Subcutaneous abdominal adipose tissue (tissue), 5 donors: ENCODE data around the gene GOLIM4.
"Not testable (repeated sequence)": the region's sequence is repeated elsewhere in the genome, so short reads cannot be mapped to it uniquely, and the experiment has no call there.

Experiments
- H3K27ac ChIP-seq: one replicate; pipeline ENCODE4 v1.7.0; 2013; ENCODE audit warnings: low read depth, mild to moderate bottlenecking, inconsistent platforms, low read length, moderate library complexity
- H3K27me3 ChIP-seq, 5 donors: one replicate each; pipeline ENCODE4 v1.7.0; 2013; ENCODE audit warnings: low read length in 5 of 5, inconsistent platforms in 1 of 5; ENCODE audit not compliant: control insufficient read depth in 5 of 5, insufficient read depth in 4 of 5
- H3K36me3 ChIP-seq, 5 donors: one replicate each; pipeline ENCODE4 v1.7.0; 2013; ENCODE audit warnings: low read length in 5 of 5; ENCODE audit not compliant: control insufficient read depth in 5 of 5, insufficient read depth in 5 of 5
- H3K4me1 ChIP-seq, 5 donors: one replicate each; pipeline ENCODE4 v1.7.0; 2013; ENCODE audit warnings: low read length in 5 of 5, mild to moderate bottlenecking in 3 of 5, moderate library complexity in 1 of 5; ENCODE audit not compliant: control insufficient read depth in 5 of 5, insufficient read depth in 5 of 5
- H3K4me3 ChIP-seq, 5 donors: one replicate each; pipeline ENCODE4 v1.7.0; 2013; ENCODE audit warnings: low read length in 5 of 5, low read depth in 1 of 5
- H3K9ac ChIP-seq, 5 donors: one replicate each; pipeline ENCODE4 v1.7.0; 2013; ENCODE audit warnings: low read length in 5 of 5, mild to moderate bottlenecking in 4 of 5, moderate library complexity in 3 of 5
- H3K9me3 ChIP-seq, 5 donors: one replicate each; pipeline ENCODE4 v1.7.0; 2013; ENCODE audit warnings: low read length in 5 of 5; ENCODE audit not compliant: control insufficient read depth in 5 of 5
- donor health status: healthy.
- donor health status: healthy.
- donor health status: healthy.
- donor health status: healthy.
- donor health status: healthy.

The GOLIM4 gene

DNA sequence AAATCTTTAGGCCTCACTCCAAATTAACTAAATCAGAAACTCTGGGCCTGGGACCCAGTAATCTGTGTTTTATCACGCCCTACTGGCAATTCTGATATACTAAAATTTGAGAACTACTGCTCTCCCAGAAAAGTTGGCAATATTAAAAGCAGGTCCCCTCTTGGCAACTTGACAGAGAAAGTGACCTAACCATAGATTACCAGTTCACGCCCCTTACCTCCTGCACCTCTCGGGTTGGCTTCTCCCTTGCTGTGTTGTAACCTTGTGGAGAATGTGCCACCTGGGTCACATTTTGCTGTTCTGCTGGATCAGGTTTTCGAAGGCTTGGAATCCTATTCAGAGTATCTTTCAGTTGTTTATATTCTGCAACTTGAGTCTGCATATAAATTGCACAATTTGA, 59.1 kb downstream of the GOLIM4 start:
- no peak overlapping the region for H3K27ac ChIP-seq
- no peak overlapping the region for H3K4me3 ChIP-seq
- H3K27me3 ChIP-seq = no peaks in the 10 kb centered on the region
- no peaks in the 10 kb centered on the region for H3K9me3 ChIP-seq
- no peak overlapping the region for H3K9ac ChIP-seq
- peaks cover 13 to 30% (median 20%) of the 10 kb centered on the region in 5 donors for H3K36me3 ChIP-seq
- H3K4me1 ChIP-seq = peaks cover 0 to 2% (median 0%) of the 10 kb centered on the region in 5 donors

DNA sequence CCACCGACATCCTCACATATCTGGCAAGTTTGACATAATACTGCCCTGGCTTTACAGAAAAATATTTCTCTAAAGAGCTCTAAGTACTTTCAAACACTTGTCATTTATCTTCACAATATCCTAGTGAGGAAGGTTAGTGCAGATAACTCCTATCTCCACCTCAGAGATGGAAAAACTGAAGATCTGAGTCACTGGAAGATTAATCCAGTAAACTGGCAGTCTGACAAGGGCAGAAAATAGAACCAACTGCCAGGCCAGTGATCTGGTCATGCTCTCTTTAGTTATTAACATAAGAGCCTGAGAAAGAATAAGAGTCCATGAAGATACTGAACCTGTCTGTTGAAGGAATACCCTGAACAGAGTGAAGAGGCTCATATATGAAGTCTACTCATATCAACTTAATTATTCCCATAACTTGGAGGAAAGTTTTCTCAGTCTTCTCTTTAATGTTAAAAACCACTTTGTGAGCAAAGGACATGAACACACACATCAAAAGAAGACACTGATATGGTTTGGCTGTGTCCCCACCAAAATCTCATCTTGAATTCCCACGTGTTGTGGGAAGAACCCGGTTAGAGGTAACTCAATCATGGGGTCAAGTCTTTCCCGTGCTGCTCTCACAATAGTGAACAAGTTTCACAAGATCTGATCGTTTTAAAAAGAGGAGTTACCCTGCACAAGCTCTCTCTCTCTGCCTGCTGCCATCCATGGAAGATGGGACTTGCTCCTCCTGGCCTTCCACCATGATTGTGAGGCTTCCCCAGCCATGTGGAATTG, 61.4 kb downstream of the GOLIM4 start:
- Histone ChIP-seq H3K9me3 (no peaks in the 10 kb centered on the region), H3K36me3 (peaks cover 19 to 31% (median 27%) of the 10 kb centered on the region in 5 donors), H3K9ac (no peak overlapping the region), H3K4me3 (no peak overlapping the region), H3K27me3 (no peaks in the 10 kb centered on the region), H3K4me1 (peaks cover 0 to 2% (median 0%) of the 10 kb centered on the region in 5 donors), H3K27ac (no peak overlapping the region)

DNA sequence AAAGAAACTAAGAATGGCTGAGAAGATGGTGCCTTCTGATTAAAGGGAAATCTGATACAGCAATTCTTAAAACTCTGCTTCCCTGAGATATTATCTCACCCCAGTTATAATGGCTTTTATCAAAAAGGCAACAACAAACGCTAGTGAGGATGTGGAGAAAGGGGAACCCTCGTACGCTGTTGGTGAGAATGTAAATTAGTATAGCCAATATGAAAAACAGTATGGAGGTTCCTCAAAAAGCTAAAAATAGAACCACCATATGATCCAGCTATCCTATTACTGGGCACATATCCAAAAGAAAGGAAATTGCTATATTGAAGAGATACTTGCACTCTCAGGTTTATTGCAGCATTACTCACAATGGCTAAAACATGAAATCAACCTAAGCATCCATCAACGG, 65.1 kb downstream of the GOLIM4 start:
- H3K4me3 ChIP-seq = no peak overlapping the region
- no peak overlapping the region for H3K27ac ChIP-seq
- H3K4me1 ChIP-seq = peaks cover 0 to 2% (median 0%) of the 10 kb centered on the region in 5 donors
- peaks cover 38 to 47% (median 41%) of the 10 kb centered on the region in 5 donors for H3K36me3 ChIP-seq
- no peaks in the 10 kb centered on the region for H3K27me3 ChIP-seq
- H3K9ac ChIP-seq = no peak overlapping the region
- H3K9me3 ChIP-seq = no peaks in the 10 kb centered on the region

DNA sequence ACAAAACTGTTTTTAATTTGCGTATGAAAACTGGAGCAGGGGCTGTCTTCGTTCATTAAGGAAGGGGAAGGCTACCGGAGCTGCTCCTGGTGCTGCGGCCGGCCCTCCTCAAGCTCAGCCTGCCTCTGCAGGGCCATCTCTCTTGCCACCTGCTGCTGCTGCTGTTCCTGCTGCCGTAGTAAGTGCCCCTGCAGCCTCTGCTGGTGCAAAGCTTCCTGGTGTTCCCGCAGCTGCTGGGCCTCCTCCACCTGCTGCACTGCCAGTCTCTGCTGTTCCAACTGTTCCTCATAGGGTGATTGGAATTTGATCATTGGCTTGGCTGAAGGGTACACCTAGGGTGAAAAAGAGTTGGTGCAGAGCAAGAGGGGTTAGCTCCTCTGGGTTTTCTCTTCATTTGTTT, 66.0 kb downstream of the GOLIM4 start:
- Histone ChIP-seq H3K27me3 (no peaks in the 10 kb centered on the region), H3K9ac (no peak overlapping the region), H3K4me1 (peaks cover 0 to 4% (median under 1%) of the 10 kb centered on the region in 5 donors), H3K36me3 (peaks cover 35 to 46% (median 41%) of the 10 kb centered on the region in 5 donors), H3K4me3 (no peak overlapping the region), H3K27ac (no peak overlapping the region), H3K9me3 (no peaks in the 10 kb centered on the region)

DNA sequence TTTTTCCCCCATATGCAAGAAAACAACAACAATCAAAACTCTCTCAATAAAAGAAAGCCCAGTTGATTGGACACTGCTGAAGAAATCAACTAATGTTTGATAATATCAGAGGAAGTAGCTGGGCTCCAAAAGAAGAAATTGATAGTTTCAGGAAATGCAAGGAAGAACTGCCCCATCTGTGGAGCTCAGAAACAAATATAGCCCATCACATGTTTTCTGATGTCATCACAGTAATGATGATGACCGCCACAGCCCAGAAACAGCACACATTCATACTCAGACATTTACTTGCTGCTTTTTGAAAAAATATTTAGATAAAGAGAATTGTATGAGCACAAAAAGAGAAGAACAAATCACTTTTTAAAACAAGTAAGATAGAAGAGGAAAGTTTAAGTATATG, 67.6 kb downstream of the GOLIM4 start:
- peaks cover 49 to 58% (median 57%) of the 10 kb centered on the region in 5 donors for H3K36me3 ChIP-seq
- no peak overlapping the region for H3K27ac ChIP-seq
- no peak overlapping the region for H3K4me3 ChIP-seq
- H3K9me3 ChIP-seq = no peaks in the 10 kb centered on the region
- peaks cover 0 to 9% (median 0%) of the 10 kb centered on the region in 5 donors for H3K4me1 ChIP-seq
- no peak overlapping the region for H3K9ac ChIP-seq
- no peaks in the 10 kb centered on the region for H3K27me3 ChIP-seq

DNA sequence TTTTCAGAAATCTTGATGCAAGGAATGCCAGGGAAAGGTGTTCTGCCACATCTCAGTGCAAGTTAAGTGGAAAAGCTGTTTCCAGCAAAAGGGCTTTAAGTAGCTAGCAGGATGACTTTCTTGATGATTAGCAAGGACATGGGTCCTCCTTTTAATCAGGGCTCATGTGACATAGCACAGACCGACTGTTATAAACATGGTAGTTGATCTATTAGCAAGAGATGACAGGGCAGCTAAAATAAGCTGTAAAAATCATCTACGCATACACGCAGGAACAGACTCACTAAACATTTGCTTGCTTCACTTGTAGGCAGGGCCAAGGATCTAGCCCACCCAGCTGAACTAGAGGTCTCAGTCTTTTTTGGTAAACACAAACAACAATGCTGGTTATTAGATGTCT, 69.0 kb downstream of the GOLIM4 start:
- H3K4me1 ChIP-seq = peaks cover 0 to 9% (median 0%) of the 10 kb centered on the region in 5 donors
- no peak overlapping the region for H3K4me3 ChIP-seq
- no peak overlapping the region for H3K27ac ChIP-seq
- no peak overlapping the region for H3K9ac ChIP-seq
- no peaks in the 10 kb centered on the region for H3K9me3 ChIP-seq
- peaks cover 52 to 61% (median 56%) of the 10 kb centered on the region in 5 donors for H3K36me3 ChIP-seq
- no peaks in the 10 kb centered on the region for H3K27me3 ChIP-seq

DNA sequence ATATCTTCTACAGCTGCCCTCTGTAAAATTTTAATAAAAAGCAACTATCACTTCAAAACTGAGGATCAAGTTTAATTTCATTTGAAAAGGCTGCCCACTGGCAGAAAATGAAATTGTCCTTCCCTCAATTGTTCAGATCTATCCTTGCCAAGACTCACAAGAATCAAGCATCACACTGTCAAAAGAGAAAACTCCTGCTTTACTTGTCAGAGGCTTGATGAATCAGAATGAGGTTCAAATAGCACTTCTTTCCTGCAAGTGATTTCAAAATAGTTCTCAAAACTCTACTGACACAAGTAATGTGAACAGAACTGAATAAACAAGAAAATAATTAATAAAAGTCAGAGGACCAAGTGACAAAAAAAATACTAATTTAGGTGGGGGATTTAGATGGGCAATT, 70.6 kb downstream of the GOLIM4 start:
- no peak overlapping the region for H3K4me3 ChIP-seq
- peaks cover 0 to 9% (median 0%) of the 10 kb centered on the region in 5 donors for H3K4me1 ChIP-seq
- no peak overlapping the region for H3K9ac ChIP-seq
- H3K36me3 ChIP-seq = peaks cover 54 to 67% (median 57%) of the 10 kb centered on the region in 5 donors
- peak overlapping the region; percentile 11 for H3K27ac ChIP-seq
- no peaks in the 10 kb centered on the region for H3K9me3 ChIP-seq
- no peaks in the 10 kb centered on the region for H3K27me3 ChIP-seq

DNA sequence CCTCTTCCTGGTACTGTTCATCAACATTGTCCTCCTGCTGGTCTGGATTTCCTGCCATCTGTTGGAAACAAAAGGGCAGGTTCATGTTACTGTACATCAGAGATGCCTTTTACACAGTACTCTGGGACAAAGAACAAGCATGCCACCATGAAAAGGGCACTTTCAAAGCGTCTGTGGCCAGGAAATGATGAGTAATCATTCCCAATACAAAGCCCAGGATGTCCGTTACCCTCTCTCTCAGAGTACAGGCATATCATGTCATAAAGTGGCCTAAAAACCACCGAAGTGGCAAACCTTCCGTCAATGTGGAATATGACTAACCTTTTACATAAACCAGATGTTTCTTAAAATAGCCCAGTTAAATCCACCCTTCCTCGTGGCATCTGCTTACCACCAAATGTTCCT, 71.2 kb downstream of the GOLIM4 start:
- Histone ChIP-seq H3K27ac (peak overlapping the region; percentile 11), H3K4me1 (peaks cover 0 to 9% (median 0%) of the 10 kb centered on the region in 5 donors), H3K4me3 (no peak overlapping the region), H3K9ac (no peak overlapping the region), H3K27me3 (no peaks in the 10 kb centered on the region), H3K9me3 (no peaks in the 10 kb centered on the region), H3K36me3 (peaks cover 51 to 66% (median 60%) of the 10 kb centered on the region in 5 donors)

DNA sequence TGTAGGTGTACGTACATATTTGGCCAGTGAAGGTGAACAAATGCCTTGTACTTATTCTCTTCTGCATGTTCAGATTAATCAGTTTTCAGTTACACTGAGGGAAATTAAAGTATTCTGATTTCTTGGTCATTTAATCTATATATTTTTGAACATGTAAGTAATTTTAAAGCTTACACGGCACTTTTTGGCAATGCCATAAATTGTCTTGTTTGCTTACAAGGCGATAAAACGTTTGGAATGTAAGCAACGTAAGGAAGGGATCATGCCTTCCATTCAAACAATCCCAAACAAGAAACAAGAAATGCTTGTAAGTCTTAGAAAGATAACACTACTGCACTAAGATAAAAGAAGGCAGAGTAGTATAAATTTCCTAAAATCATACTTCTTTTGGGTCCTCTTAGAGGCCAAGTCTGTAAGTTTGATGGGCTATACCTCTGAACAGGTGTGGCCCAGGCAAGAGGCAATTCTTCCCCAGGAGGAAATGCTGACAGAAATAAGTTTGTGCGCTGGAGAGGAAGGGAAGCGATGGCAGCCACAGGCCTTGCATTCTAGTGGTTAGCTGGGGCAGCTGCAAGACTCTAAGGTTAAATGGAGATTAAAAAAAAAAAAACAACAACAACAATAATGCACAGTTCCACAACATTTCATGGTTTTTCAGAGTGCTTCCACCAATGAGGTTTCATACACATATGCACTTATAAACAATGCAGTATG, 73.8 kb downstream of the GOLIM4 start:
- no peak overlapping the region for H3K27ac ChIP-seq
- H3K9ac ChIP-seq = no peak overlapping the region
- H3K4me1 ChIP-seq = peaks cover 0 to 9% (median 0%) of the 10 kb centered on the region in 5 donors
- no peaks in the 10 kb centered on the region for H3K27me3 ChIP-seq
- no peaks in the 10 kb centered on the region for H3K9me3 ChIP-seq
- H3K36me3 ChIP-seq = peaks cover 48 to 63% (median 54%) of the 10 kb centered on the region in 5 donors
- no peak overlapping the region for H3K4me3 ChIP-seq

DNA sequence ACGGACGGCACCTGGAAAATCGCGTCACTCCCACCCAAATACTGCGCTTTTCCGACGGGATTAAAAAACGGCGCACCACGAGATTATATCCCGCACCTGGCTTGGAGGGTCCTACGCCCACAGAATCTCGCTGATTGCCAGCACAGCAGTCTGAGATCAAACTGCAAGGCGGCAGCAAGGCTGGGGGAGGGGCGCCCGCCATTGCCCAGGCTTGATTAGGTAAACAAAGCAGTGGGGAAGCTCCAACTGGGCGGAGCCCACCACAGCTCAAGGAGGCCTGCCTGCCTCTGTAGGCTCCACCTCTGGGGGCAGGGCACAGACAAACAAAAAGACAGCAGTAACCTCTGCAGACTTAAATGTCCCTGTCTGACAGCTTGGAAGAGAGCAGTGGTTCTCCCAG, 84.4 kb downstream of the GOLIM4 start:
- not testable (repeated sequence) for H3K4me1 ChIP-seq, H3K27me3 ChIP-seq, H3K9me3 ChIP-seq, H3K27ac ChIP-seq, H3K9ac ChIP-seq, H3K4me3 ChIP-seq
- H3K36me3 ChIP-seq = peaks cover 10 to 21% (median 15%) of the 10 kb centered on the region in 5 donors
